Loucy (cell line): Measurements from ENCODE around the gene PCSK5.

Experiments
- H2AFZ ChIP-seq: fragments of 200-600 bp; sonication (generic); 2 replicates; pipeline ENCODE4 v1.6.0; 2016; ENCODE audit warnings: antibody characterized with exemption, mild to moderate bottlenecking, low read length, moderate library complexity
- H3F3A ChIP-seq: fragments of 200-600 bp; 2 replicates; pipeline ENCODE4 v1.6.0; 2016; ENCODE audit warnings: antibody characterized with exemption, low read depth, mild to moderate bottlenecking
- H3K27me3 ChIP-seq: fragments of 200-600 bp; sonication (generic); 2 replicates; pipeline ENCODE4 v1.6.1; 2014; ENCODE audit warnings: low read length, mild to moderate bottlenecking; ENCODE audit not compliant: insufficient read depth, poor library complexity, severe bottlenecking
- H3K36me3 ChIP-seq: fragments of 200-600 bp; sonication (generic); 2 replicates; pipeline ENCODE4 v1.6.1; 2016; ENCODE audit warnings: low read length; ENCODE audit not compliant: insufficient read depth
- H3K4me1 ChIP-seq: fragments of 200-600 bp; sonication (generic); 2 replicates; pipeline ENCODE4 v1.5.1; 2014; ENCODE audit warnings: low read length, mild to moderate bottlenecking; ENCODE audit not compliant: insufficient read depth, poor library complexity, severe bottlenecking
- H3K4me2 ChIP-seq: fragments of 200-600 bp; sonication (generic); 2 replicates; pipeline ENCODE4 v1.6.0; 2014; ENCODE audit warnings: antibody characterized with exemption, low read length, low read depth, mild to moderate bottlenecking; ENCODE audit not compliant: poor library complexity, severe bottlenecking
- H3K4me3 ChIP-seq: fragments of 200-600 bp; sonication (generic); 2 replicates; pipeline ENCODE4 v1.5.1; 2014; ENCODE audit warnings: low read length, mild to moderate bottlenecking, mixed read lengths; ENCODE audit not compliant: poor library complexity, severe bottlenecking
- H3K79me2 ChIP-seq: fragments of 200-600 bp; sonication (generic); 2 replicates; pipeline ENCODE4 v1.6.1; 2014; ENCODE audit warnings: low read length; ENCODE audit not compliant: insufficient read depth
- H3K9ac ChIP-seq: fragments of 200-600 bp; sonication (generic); 2 replicates; pipeline ENCODE4 v1.6.0; 2014; ENCODE audit warnings: mild to moderate bottlenecking, low read depth, low read length, moderate library complexity; ENCODE audit not compliant: poor library complexity, severe bottlenecking
- H3K9me2 ChIP-seq: fragments of 200-600 bp; sonication (generic); replicated peaks from 2 replicates; pipeline ENCODE4 v1.6.1; 2016; ENCODE audit warnings: low read depth, low read length, mixed read lengths
- H3K9me3 ChIP-seq: fragments of 200-600 bp; sonication (generic); 2 replicates; pipeline ENCODE4 v1.6.1; 2014; ENCODE audit warnings: mild to moderate bottlenecking, antibody characterized with exemption, low read length, low read depth; ENCODE audit not compliant: insufficient read depth
- H4K20me1 ChIP-seq: fragments of 200-600 bp; sonication (generic); 2 replicates; pipeline ENCODE4 v1.6.0; 2014; ENCODE audit warnings: antibody characterized with exemption, low read length, mild to moderate bottlenecking; ENCODE audit not compliant: insufficient read depth, poor library complexity, severe bottlenecking
- CTCF ChIP-seq: fragments of 200-600 bp; sonication (generic); conservative IDR thresholded peaks from 2 replicates; pipeline ENCODE4 v1.5.1; 2014; ENCODE audit warnings: mild to moderate bottlenecking, antibody characterized with exemption, low read length
- EZH2phosphoT487 ChIP-seq: fragments of 200-600 bp; IDR thresholded peaks from 2 replicates; pipeline ENCODE4 v1.6.1; 2018; ENCODE audit warnings: antibody characterized with exemption, mild to moderate bottlenecking, moderate library complexity, borderline replicate concordance

The PCSK5 gene

DNA sequence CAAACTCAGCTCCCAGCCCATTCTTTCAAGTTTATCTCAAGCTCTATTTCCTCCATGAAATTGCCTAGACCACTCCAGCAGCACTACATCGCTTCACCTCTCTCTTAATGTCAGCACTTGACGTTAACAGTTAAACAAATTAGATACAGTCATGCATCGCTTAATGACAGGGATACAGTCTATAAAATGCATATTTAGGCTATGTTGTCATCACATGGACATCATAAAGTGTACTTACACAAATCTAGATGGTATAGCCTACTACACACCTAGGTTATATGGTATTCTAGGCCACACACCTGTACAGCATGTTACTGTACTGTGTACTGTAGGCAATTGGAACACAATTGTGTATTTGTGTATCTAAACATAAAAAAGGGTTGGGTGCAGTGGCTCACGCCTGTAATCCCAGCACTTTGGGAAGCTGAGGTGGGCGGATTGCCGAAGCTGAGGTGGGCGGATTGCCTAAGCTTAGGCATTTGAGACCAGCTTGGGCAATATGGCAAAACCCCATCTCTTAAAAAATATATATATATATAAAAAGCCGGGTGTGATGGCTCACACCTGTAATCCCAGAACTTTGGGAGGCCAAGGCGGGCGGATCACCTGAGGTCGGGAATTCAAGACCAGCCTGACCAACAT lies 13.4 kb upstream of the PCSK5 start:
- Histone ChIP-seq H3K4me2 (no peak overlapping the region), H3K9me2 (no peaks in the 10 kb centered on the region), H4K20me1 (no peaks in the 10 kb centered on the region), H3K4me1 (no peaks in the 10 kb centered on the region), H3F3A (no peaks in the 10 kb centered on the region; the same call in 1 of the 2 replicates), H3K27me3 (no peaks in the 10 kb centered on the region), H3K79me2 (no peaks in the 10 kb centered on the region), H3K9ac (no peak overlapping the region), H3K9me3 (no peaks in the 10 kb centered on the region), H3K36me3 (no peaks in the 10 kb centered on the region), H2AFZ (no peak overlapping the region), H3K4me3 (no peak overlapping the region)
- TF ChIP-seq EZH2phosphoT487 (no peak), CTCF (no peak)

DNA sequence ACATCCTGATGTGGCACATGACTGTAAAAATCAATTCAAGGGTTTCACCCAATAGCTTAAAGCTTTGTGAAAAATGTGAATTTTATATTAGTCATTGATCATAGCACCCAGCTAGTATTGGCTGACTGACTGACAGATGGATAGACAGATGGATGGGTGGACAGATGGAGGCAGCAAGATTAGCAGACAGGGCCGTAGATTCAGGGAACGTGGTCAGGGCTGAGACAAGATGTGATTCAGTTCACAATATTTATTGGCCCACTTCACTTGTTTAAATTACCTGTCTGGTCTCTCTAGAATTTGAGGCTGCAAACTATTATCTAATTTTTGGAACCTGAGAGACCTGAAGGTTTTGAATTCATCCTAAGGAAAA lies 12.0 kb upstream of the PCSK5 start:
- no peak for TF ChIP-seq CTCF
- TF ChIP-seq EZH2phosphoT487, result no peak
- no peaks in the 10 kb centered on the region; the same call in 1 of the 2 replicates for H3F3A ChIP-seq
- H3K79me2 ChIP-seq, result no peaks in the 10 kb centered on the region
- no peak overlapping the region for H3K4me2 ChIP-seq
- H3K9me3 ChIP-seq, result no peaks in the 10 kb centered on the region
- no peaks in the 10 kb centered on the region for H3K9me2 ChIP-seq
- H2AFZ ChIP-seq, result no peak overlapping the region
- no peak overlapping the region for H3K4me3 ChIP-seq
- no peaks in the 10 kb centered on the region for H4K20me1 ChIP-seq
- H3K27me3 ChIP-seq, result no peaks in the 10 kb centered on the region
- H3K9ac ChIP-seq, result no peak overlapping the region
- H3K36me3 ChIP-seq, result no peaks in the 10 kb centered on the region
- H3K4me1 ChIP-seq, result no peaks in the 10 kb centered on the region

GRCh38 chr9:75880618-75881017 lies 9.9 kb upstream of the PCSK5 start:
- H3K36me3 ChIP-seq, result no peaks in the 10 kb centered on the region
- no peak overlapping the region for H3K4me2 ChIP-seq
- H3K79me2 ChIP-seq, result no peaks in the 10 kb centered on the region
- no peaks in the 10 kb centered on the region for H3K9me2 ChIP-seq
- no peak for TF ChIP-seq CTCF
- no peak for TF ChIP-seq EZH2phosphoT487
- no peaks in the 10 kb centered on the region for H3K4me1 ChIP-seq
- no peak overlapping the region for H2AFZ ChIP-seq
- no peak overlapping the region for H3K4me3 ChIP-seq
- H3F3A ChIP-seq, result no peaks in the 10 kb centered on the region; the same call in 1 of the 2 replicates
- no peaks in the 10 kb centered on the region for H4K20me1 ChIP-seq
- H3K27me3 ChIP-seq, result no peaks in the 10 kb centered on the region
- H3K9ac ChIP-seq, result no peak overlapping the region
- no peaks in the 10 kb centered on the region for H3K9me3 ChIP-seq
